ENCODE measurements around the gene ABCD2.

ABCD2 gene

DNA sequence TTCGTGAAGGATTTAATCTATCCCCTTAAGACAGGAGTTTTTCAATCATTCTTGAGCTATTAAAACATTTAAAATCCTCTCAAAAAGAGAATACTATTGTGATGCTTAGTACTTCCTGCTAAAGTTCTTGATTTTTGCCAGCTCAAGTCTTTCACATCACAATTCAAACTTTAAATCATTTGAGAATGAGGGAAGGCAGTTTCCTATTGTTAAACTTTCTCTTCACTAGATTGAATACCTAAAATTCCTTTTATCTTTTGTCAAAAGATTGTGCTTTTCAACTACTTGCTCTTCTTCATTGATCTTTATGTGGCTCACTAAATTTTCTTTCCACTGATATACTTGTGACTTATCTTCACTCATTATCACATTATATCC, 44.1 kb downstream of the ABCD2 start:
- H3F3A ChIP-seq (ENCODE audit: low read depth): no peaks in the 10 kb centered on the region
- no peaks in the 10 kb centered on the region for H3K79me2 ChIP-seq (ENCODE audit: insufficient read depth, low read length)
- H3K27me3 ChIP-seq (ENCODE audit: insufficient read depth, low read length, poor library complexity, severe bottlenecking): no peaks in the 10 kb centered on the region
- H2AFZ ChIP-seq (ENCODE audit: low read length): no peak overlapping the region
- no peaks in the 10 kb centered on the region for H3K36me3 ChIP-seq (ENCODE audit: insufficient read depth, low read length)
- no peaks in the 10 kb centered on the region for H3K4me1 ChIP-seq (ENCODE audit: insufficient read depth, low read length, poor library complexity, severe bottlenecking)
- H3K4me2 ChIP-seq (ENCODE audit: low read depth, low read length, poor library complexity, severe bottlenecking): no peak overlapping the region
- TF ChIP-seq CTCF (conservative IDR thresholded peaks at IDR 0.05; ENCODE audit: low read length) (no peak), EZH2phosphoT487 (IDR thresholded peaks at IDR 0.05; ENCODE audit: borderline replicate concordance) (no peak)
- H4K20me1 ChIP-seq (ENCODE audit: insufficient read depth, low read length, poor library complexity, severe bottlenecking): no peaks in the 10 kb centered on the region
- no peaks in the 10 kb centered on the region for H3K9me3 ChIP-seq (ENCODE audit: insufficient read depth, low read depth, low read length)
- H3K4me3 ChIP-seq (ENCODE audit: low read length, poor library complexity, severe bottlenecking): no peak overlapping the region
- H3K9me2 ChIP-seq (replicated peaks; ENCODE audit: low read depth, low read length): no peaks in the 10 kb centered on the region
- no peak overlapping the region for H3K9ac ChIP-seq (ENCODE audit: low read depth, low read length, poor library complexity, severe bottlenecking)

DNA sequence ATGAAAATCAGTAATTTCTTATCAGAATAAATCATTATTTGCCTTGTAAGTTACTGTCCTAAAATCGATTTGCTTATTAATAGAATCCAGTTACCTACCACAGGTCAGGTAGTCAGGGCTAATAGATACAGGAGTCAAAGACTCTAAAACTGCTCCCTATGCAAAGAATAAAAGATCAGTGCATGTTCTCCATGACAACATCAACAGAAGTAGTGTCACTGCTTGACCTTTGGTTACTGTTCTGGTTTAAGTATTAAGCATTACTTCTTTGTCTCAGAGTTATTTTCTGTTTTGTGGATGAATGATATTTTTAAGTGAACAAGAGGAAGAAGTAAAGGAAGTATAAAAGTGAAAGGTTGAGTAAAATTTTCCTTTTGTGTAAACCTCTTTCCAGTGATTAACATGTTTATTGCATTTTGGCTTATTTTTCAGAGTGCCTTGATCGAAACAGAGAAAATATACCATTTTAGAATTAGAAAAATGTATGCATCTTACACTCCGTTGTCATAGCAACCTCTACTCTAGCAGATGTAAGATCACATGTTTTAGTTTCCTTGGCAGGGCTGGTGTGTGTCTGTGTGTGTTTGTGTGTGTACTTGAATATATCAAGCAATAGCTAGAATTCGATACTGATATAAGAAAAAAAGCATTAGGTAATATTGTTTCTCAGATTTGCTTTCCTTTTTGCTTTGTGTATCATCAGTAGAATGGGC, 44.7 kb downstream of the ABCD2 start:
- H4K20me1 ChIP-seq (ENCODE audit: insufficient read depth, low read length, poor library complexity, severe bottlenecking): no peaks in the 10 kb centered on the region
- no peaks in the 10 kb centered on the region for H3K9me2 ChIP-seq (replicated peaks; ENCODE audit: low read depth, low read length)
- no peaks in the 10 kb centered on the region for H3K27me3 ChIP-seq (ENCODE audit: insufficient read depth, low read length, poor library complexity, severe bottlenecking)
- no peaks in the 10 kb centered on the region for H3K4me1 ChIP-seq (ENCODE audit: insufficient read depth, low read length, poor library complexity, severe bottlenecking)
- no peaks in the 10 kb centered on the region for H3K79me2 ChIP-seq (ENCODE audit: insufficient read depth, low read length)
- no peak overlapping the region for H3K9ac ChIP-seq (ENCODE audit: low read depth, low read length, poor library complexity, severe bottlenecking)
- no peak overlapping the region for H3K4me3 ChIP-seq (ENCODE audit: low read length, poor library complexity, severe bottlenecking)
- no peak overlapping the region for H3K4me2 ChIP-seq (ENCODE audit: low read depth, low read length, poor library complexity, severe bottlenecking)
- no peak for TF ChIP-seq CTCF (conservative IDR thresholded peaks at IDR 0.05; ENCODE audit: low read length)
- TF ChIP-seq EZH2phosphoT487 (IDR thresholded peaks at IDR 0.05; ENCODE audit: borderline replicate concordance): no peak
- no peaks in the 10 kb centered on the region for H3K36me3 ChIP-seq (ENCODE audit: insufficient read depth, low read length)
- no peak overlapping the region for H2AFZ ChIP-seq (ENCODE audit: low read length)
- H3F3A ChIP-seq (ENCODE audit: low read depth): no peaks in the 10 kb centered on the region
- no peaks in the 10 kb centered on the region for H3K9me3 ChIP-seq (ENCODE audit: insufficient read depth, low read depth, low read length)

- Histone ChIP-seq H3K36me3 (ENCODE audit: insufficient read depth, low read length) (no peaks in the 10 kb centered on the region), H3K4me1 (ENCODE audit: insufficient read depth, low read length, poor library complexity, severe bottlenecking) (no peaks in the 10 kb centered on the region), H3K4me3 (ENCODE audit: low read length, poor library complexity, severe bottlenecking) (no peak overlapping the region), H3K79me2 (ENCODE audit: insufficient read depth, low read length) (no peaks in the 10 kb centered on the region), H3F3A (ENCODE audit: low read depth) (no peaks in the 10 kb centered on the region), H3K27me3 (ENCODE audit: insufficient read depth, low read length, poor library complexity, severe bottlenecking) (no peaks in the 10 kb centered on the region), H3K4me2 (ENCODE audit: low read depth, low read length, poor library complexity, severe bottlenecking) (no peak overlapping the region), H4K20me1 (ENCODE audit: insufficient read depth, low read length, poor library complexity, severe bottlenecking) (no peaks in the 10 kb centered on the region), H3K9ac (ENCODE audit: low read depth, low read length, poor library complexity, severe bottlenecking) (no peak overlapping the region), H3K9me3 (ENCODE audit: insufficient read depth, low read depth, low read length) (no peaks in the 10 kb centered on the region), H2AFZ (ENCODE audit: low read length) (no peak overlapping the region), H3K9me2 (replicated peaks; ENCODE audit: low read depth, low read length) (no peaks in the 10 kb centered on the region)
- no peak for TF ChIP-seq EZH2phosphoT487 (IDR thresholded peaks at IDR 0.05; ENCODE audit: borderline replicate concordance)
- no peak for TF ChIP-seq CTCF (conservative IDR thresholded peaks at IDR 0.05; ENCODE audit: low read length)
Observed at GRCh38 chr12:39574378-39574777, 45.2 kb downstream of the ABCD2 start.

Measured in Loucy (cell line).